ENCODE data around the gene NUP85. TPM values are rescaled to one million over a fixed set of nuclear protein-coding genes. Genes with fewer than 3 reads are reported as not detected.

The NUP85 gene
- total RNA-seq, 1 experiment from 2014 or later = 164 TPM

DNA sequence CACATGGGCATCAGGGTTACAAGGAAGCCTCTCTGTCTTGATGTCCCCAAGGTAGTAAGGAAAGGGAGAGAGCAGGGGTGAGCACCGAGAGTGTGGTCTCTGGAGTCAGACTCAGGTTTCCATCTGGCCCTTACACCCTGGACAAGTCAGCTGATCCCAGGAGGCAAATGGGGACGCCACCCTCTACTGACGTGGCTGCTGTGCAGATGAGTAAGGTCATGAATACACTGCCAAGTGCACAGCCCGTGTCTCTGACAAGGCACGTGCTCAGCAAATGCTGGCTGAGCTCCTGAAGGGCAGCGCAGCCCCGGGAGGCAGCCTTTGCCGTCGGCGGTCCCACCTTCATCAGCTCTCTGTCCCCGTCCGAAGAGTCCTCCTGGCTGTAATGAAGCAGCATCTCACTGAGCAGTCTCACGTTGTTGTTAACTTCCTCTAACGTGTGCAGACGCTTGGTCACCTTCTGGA lies 36.5 kb downstream of the NUP85 start:
- Histone ChIP-seq H2AFZ (ENCODE audit: low read depth, low read length, poor library complexity, severe bottlenecking) (no peak overlapping the region), H3K9me2 (ENCODE audit: insufficient read depth) (no peaks in the 10 kb centered on the region), H3K27me3 (ENCODE audit: insufficient read depth, low read length) (no peaks in the 10 kb centered on the region), H3K9me3 (ENCODE audit: control insufficient read depth in 1 of 2, insufficient read depth in 1 of 2, low read depth in 1 of 2, low read length in 2 of 2) (no peaks in the 10 kb centered on the region), H3K36me3 (ENCODE audit: control insufficient read depth in 1 of 2, insufficient read depth in 2 of 2, low read length in 2 of 2) (peaks cover 60 to 83% of the 10 kb centered on the region in 2 experiments), H3K27ac (ENCODE audit: low read depth, low read length) (no peak overlapping the region), H4K20me1 (ENCODE audit: insufficient read depth) (peaks cover 6% of the 10 kb centered on the region; the same call in 1 of the 2 replicates), H3K9ac (ENCODE audit: low read length) (no peak overlapping the region), H3K4me2 (ENCODE audit: low read length) (no peak overlapping the region), H3K4me3 (replicated peaks in 1 of 2; ENCODE audit: low read depth in 1 of 2, low read length in 2 of 2) (no peak overlapping the region), H3K4me1 (ENCODE audit: control insufficient read depth in 1 of 2, insufficient read depth in 2 of 2, low read length in 2 of 2) (peaks cover 0 to 11% of the 10 kb centered on the region in 2 experiments; a peak in 1 of 4 replicates), H3K79me2 (ENCODE audit: insufficient read depth, low read length) (peaks cover 7% of the 10 kb centered on the region)
- POLR2A ChIA-PET = no interaction called here
- TF ChIP-seq ELF1 (IDR thresholded peaks at IDR 0.05; ENCODE audit: borderline replicate concordance, low read depth) (no peak), POLR2A (IDR thresholded peaks at IDR 0.05; ENCODE audit: borderline replicate concordance, extremely low read depth, insufficient read depth, insufficient read length) (no peak), CEBPB (IDR thresholded peaks at IDR 0.05; ENCODE audit: low read depth) (no peak), POLR2AphosphoS5 (IDR thresholded peaks at IDR 0.05; ENCODE audit: low read depth, low read length) (no peak), JUND (IDR thresholded peaks at IDR 0.05) (no peak), ZNF274 (IDR thresholded peaks at IDR 0.05; ENCODE audit: low read depth, low read length) (no peak), CBX3 (IDR thresholded peaks at IDR 0.05; ENCODE audit: low read depth) (no peak), EGR1 (IDR thresholded peaks at IDR 0.05; ENCODE audit: low read depth) (no peak), SP1 (IDR thresholded peaks at IDR 0.05; ENCODE audit: low read depth) (no peak), EZH2 (IDR thresholded peaks at IDR 0.05) (no peak), FOSL1 (IDR thresholded peaks at IDR 0.05; ENCODE audit: low read depth) (no peak), TCF7L2 (IDR thresholded peaks at IDR 0.05; ENCODE audit: borderline replicate concordance, extremely low read depth, insufficient read depth, insufficient read length) (no peak), ZFX (IDR thresholded peaks at IDR 0.05) (no peak)
- TF ChIP-seq, protein P1, sequence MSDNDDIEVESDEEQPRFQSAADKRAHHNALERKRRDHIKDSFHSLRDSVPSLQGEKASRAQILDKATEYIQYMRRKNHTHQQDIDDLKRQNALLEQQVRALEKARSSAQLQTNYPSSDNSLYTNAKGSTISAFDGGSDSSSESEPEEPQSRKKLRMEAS (IDR thresholded peaks at IDR 0.05) = no peak
- TF ChIP-seq, protein P2, sequence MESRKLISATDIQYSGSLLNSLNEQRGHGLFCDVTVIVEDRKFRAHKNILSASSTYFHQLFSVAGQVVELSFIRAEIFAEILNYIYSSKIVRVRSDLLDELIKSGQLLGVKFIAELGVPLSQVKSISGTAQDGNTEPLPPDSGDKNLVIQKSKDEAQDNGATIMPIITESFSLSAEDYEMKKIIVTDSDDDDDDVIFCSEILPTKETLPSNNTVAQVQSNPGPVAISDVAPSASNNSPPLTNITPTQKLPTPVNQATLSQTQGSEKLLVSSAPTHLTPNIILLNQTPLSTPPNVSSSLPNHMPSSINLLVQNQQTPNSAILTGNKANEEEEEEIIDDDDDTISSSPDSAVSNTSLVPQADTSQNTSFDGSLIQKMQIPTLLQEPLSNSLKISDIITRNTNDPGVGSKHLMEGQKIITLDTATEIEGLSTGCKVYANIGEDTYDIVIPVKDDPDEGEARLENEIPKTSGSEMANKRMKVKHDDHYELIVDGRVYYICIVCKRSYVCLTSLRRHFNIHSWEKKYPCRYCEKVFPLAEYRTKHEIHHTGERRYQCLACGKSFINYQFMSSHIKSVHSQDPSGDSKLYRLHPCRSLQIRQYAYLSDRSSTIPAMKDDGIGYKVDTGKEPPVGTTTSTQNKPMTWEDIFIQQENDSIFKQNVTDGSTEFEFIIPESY (IDR thresholded peaks at IDR 0.05; ENCODE audit: extremely low read depth, insufficient replicate concordance, low read length) = no peak
- TF ChIP-seq, protein P3, sequence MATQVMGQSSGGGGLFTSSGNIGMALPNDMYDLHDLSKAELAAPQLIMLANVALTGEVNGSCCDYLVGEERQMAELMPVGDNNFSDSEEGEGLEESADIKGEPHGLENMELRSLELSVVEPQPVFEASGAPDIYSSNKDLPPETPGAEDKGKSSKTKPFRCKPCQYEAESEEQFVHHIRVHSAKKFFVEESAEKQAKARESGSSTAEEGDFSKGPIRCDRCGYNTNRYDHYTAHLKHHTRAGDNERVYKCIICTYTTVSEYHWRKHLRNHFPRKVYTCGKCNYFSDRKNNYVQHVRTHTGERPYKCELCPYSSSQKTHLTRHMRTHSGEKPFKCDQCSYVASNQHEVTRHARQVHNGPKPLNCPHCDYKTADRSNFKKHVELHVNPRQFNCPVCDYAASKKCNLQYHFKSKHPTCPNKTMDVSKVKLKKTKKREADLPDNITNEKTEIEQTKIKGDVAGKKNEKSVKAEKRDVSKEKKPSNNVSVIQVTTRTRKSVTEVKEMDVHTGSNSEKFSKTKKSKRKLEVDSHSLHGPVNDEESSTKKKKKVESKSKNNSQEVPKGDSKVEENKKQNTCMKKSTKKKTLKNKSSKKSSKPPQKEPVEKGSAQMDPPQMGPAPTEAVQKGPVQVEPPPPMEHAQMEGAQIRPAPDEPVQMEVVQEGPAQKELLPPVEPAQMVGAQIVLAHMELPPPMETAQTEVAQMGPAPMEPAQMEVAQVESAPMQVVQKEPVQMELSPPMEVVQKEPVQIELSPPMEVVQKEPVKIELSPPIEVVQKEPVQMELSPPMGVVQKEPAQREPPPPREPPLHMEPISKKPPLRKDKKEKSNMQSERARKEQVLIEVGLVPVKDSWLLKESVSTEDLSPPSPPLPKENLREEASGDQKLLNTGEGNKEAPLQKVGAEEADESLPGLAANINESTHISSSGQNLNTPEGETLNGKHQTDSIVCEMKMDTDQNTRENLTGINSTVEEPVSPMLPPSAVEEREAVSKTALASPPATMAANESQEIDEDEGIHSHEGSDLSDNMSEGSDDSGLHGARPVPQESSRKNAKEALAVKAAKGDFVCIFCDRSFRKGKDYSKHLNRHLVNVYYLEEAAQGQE (IDR thresholded peaks at IDR 0.05; ENCODE audit: low read depth) = no peak
- TF ChIP-seq, protein P4, sequence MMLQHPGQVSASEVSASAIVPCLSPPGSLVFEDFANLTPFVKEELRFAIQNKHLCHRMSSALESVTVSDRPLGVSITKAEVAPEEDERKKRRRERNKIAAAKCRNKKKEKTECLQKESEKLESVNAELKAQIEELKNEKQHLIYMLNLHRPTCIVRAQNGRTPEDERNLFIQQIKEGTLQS (IDR thresholded peaks at IDR 0.05) = no peak
- no peak for ATAC-seq
- RAD21 ChIA-PET (ENCODE audit: low non-redundant PET in 1 of 2, low total read pairs in 2 of 2, uncharacterized antibody in 2 of 2, unreplicated experiment in 2 of 2) = no interaction called here
- DNase-seq (ENCODE audit: low read depth, low spot score) = no peak
- intact Hi-C loops (cut with micrococcal nuclease) = loop anchor here (2.0 kb wide), 1 partner anchor 163 kb away; the partner anchor contains the start of gene GRB2
- no TSS peak for BruUV-seq (replicated peaks)
- CTCF ChIA-PET = interaction anchor here (2.9 to 3.3 kb wide), 2 partner anchors 19 to 128 kb away, joined by 16 to 30 read pairs; partner anchors contain the start of genes GGA3 and MRPS7
